GM19438 (cell line): ENCODE results near the gene ATG14.
"Not testable (repeated sequence)": the region's sequence is repeated elsewhere in the genome, so short reads cannot be mapped to it uniquely, and the experiment has no call there.

Experiments used
- ATAC-seq: cut with Tn5 transposase; IDR thresholded peaks from one replicate; pipeline ENCODE4 v1.9.1; 2021; ENCODE audit warnings: low read depth; ENCODE audit not compliant: unreplicated experiment

ATG14 gene

DNA sequence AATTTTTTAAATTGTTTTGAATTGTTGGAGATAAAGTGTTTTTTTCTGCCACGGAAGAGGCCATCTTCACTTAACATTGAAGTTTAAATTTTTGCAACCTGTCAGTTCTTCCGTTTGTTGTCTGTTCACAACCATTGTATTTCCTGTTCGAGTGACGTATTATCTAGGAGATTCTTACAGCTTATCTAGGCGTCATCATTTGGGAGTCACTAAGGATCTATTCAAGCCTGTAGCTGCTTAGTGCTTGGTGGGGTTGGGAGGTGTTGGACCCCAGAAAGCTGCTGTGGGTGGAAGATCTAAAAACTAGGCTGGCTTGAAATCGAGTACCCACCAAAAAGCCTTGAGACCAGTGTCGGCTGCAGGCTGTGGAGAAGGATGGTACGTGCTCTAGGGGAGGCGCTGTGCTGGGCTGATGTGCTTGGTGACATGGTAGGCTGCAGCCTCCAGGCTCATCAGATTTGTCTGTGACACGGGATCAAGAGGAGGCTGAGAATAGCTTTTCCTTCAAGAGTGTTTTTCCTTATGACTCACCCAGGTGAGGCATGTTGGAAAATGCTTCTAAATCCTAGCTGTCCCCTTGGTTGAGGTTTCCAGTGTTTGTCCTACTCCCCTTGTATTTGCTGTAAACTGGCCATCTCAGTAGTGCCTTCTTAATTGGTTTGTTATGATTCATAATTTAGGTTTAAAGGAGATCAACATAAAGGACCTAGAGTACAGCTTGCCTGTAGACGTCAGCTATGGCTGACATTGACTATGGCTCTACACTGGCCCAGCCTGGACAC lies 57.8 kb downstream of the ATG14 start:
- no peak for ATAC-seq

DNA sequence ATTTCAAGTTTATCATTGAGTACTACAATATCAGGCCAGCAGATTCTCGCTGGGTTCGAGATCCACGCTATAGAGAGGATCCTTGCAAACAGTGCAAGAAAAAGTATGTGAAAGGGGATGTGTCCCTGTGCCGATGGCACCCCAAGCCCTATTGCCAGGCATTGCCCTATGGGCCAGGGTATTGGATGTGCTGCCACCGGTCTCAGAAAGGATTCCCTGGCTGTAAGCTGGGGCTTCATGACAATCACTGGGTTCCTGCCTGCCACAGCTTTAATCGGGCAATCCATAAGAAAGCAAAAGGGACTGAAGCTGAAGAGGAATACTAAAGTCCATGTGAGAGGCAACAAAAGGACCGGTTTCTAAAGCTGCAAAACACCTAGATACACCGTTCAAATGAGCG lies 59.4 kb downstream of the ATG14 start:
- ATAC-seq: no peak

DNA sequence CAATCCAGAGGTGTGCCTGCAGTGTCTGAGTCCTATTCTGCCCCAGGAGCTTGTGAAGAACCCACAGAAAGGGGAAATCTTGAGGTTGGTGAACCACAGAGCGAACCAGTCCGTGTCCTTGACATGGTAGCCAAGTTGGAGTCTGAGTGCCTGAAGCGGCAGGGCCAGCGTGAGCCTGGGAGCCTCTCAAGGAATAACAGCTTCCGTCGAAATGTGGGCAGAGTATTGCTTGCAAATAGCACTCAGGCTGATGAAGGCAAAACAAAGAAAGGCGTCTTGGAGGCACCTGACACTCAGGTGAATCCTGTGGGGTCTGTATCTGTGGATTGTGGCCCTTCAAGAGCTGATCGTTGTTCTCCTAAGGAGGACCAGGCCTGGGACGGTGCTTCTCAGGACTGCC lies 60.5 kb downstream of the ATG14 start:
- no peak for ATAC-seq

DNA sequence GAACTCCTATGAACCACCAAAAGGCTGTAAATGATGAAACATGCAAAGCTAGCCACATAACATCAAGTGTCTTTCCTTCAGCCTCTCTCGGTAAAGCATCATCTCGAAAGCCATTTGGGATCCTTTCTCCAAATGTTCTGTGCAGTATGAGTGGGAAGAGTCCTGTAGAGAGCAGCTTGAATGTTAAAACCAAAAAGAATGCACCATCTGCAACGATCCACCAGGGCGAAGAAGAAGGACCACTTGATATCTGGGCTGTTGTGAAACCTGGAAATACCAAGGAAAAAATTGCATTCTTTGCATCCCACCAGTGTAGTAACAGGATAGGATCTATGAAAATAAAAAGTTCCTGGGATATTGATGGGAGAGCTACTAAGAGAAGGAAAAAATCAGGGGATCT lies 61.2 kb downstream of the ATG14 start:
- ATAC-seq: no peak

DNA sequence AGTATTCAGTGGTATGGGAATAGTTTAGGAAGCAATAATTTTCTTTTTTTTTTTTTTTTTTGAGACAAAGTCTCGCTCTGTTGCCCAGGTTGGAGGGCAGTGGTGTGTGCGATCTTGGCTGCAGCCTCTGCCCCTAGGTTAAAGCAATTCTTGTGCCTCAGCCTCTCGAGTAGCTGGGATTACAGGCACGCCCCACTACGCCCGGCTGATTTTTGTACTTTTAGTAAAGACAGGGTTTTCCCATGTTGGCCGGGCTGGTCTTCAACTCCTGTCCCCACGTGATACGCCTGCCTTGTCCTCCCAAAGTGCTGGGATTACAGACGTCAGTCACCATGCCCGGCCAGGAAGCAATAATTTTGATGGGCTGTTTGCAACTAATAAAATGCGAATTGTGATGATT lies 62.1 kb downstream of the ATG14 start:
- no peak for ATAC-seq

DNA sequence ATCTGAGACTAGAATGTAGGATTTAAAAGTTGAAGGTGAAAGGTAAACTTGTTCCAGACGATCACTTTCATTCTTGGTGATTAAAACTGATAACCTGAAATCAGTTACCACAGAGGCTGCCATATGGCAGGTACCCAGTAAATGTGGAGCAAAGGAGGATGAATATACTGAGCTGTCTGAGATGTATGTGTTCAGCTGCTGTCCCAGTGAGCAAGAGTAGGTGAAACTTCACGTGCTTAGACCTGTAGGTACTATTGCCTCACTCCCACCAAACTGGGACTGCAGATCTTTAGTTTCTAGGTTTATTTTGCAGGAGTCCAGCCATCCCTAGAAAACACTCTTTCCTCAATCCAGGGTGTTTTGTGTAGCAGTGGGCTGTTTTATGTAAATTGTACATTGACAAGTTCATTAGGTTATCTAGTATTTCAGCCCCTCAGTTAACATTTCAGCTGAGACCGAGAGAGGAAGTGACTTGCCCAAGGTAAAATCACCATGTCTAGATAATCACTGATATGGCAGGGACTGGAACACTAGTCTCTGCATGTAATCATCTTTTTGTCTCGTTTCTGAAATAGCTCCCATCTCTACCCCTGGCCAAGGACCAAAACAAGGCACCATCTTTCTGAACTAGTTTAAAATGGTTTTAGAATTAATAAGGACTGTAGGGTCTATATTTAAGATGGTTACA lies 62.7 kb downstream of the ATG14 start:
- ATAC-seq: no peak

DNA sequence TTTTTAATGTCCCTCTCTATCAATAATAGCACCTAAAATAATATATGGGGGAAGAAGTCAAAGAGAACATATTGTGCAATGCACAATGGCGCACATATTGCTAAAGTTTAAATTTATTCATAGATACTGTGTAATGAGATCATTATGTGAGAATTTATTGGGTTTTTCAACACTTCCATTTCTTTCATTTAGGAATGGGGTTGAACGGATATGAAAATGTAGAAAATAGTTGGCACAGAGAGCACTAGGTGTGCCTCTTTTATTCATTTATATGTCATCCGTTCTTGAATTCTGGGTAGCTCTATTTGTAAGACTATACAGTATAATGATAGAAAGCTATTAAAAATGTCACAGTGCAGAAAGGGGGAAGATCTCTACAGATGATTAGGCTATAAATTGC lies 63.9 kb downstream of the ATG14 start:
- no peak for ATAC-seq

DNA sequence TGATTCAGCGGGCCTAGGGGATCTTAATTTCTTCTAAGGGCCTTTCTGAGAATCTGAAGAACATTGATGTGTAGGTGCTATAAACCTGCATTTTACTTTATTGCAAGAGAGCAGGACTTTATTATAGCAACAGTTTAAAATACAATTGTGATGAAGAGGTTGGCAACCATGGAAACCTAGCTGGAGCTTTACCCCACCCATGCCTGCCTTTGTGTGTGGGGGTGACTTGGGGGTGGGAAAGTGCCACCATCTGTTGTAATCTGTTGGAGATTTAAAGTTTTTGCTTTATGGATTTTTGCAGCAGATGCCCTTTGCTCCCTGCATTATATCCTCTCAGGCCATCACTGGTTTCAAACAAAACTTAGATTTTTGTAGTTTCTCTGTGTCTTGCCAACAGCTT lies 64.6 kb downstream of the ATG14 start:
- ATAC-seq: no peak

DNA sequence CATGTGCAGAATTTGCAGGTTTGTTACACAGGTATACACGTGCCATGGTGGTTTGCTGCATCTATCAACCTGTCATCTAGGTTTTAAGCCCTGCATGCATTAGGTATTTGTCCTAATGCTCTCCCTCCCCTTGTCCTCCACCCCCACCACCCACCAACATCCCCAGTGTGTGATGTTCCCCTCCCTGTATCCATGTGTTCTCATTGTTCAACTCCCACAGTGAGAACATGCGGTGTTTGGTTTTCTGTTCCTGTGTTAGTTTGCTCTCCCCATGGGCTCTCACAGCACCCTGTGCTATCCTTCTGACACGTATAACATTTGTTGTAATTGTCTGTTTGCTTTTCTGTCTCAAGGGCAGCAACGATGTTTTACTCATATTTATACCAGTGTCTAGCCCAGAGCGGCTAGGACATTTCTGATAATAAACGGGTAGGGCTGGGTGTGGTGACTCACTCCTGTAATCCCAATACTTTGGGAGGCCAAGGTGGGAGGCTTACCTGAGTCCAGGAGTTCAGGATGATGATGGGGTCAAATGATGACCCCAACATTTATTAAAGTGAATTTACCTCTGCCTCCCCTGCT lies 67.0 kb downstream of the ATG14 start:
- not testable (repeated sequence) for ATAC-seq

DNA sequence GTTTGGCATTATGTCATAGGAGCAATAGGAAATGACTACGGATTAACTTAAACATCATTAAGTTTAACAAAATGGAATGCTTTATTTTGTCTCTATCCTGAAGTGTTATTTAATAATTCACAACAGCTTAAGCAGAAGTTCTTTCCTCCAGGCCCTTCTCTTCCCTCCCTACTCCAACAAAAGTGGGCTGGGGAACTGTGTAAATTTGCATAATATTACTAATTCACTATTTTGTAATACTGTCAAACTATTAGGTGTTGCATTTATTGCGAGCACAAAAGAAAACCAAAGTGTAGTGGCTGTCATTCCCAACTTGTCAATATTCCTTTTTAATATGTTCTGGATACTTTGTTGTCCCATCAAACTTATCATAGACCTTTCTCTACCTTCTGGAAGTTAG lies 69.8 kb downstream of the ATG14 start:
- no peak for ATAC-seq

DNA sequence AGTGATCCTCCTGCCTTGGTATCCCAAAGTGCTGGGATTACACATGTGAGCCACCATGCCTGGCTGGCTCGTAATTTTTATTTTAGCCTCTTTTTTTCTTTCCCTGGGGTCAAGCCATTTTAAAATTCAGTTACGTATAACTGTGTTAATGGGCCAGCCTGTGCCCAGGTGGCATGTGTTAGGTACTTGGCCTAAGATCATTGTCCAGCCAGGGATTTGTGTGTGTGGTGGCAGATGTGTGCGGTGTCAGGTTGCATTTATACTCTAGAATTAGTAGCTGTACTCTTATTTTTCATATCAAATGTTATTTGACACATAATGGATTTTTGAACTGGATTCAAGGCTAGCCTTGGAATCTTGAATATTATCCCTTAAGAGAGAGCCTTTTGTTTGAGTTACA lies 71.1 kb downstream of the ATG14 start:
- no peak for ATAC-seq

DNA sequence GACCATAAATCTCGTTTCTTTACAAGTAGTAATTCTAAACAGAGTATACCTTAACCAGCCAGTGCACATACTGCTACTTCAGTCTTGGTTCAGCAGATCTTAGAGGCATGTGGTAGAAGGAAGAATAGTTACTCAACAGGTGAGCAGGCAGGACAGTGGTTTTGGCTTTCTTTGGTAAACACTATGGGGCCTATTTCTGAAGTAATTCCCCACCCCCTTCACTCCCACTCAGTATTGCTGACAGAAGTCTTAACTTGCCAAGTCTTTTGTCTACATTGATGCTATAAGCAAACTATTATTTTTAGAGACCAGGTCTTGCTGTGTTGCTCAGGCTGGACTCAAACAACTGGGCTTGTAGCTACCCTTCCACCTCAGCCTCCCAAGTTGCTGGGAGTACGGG lies 71.9 kb downstream of the ATG14 start:
- no peak for ATAC-seq

DNA sequence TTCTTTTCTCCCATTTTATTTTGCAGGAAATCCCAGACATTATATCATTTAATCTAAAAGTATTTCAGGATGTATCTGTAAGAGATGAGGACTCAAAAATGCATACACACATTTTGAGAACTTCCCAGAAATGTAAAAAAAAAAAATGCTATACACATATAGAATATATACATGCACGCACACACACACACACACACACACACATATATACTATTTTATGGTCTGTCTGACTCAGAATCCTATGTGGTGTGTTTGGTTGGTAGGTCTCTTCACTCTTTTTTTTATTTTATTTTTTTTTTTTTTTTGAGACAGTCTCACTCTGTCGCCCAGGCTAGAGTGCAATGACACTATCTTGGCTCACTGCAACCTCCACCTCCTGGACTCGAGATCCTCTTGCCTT lies 74.9 kb downstream of the ATG14 start:
- ATAC-seq: no peak

DNA sequence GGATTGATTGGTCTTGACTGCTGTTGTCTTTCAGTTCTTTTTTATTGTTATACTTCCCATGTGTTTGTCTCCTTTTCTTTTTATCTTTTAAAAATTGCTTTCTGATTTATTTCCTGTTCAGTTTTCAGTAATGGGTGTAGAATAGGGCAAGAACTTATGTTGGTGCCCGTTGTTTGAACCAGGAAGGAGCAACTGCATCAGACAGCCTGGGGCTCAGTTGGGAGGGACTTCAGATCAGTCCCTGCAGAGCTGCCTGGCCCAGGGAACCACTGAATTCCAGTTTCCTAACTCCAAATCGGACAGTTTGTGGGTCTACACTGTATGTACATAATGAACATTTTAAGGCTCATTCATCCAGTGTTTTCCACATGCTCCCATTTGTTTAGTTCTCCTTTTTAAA lies 75.5 kb downstream of the ATG14 start:
- no peak for ATAC-seq

DNA sequence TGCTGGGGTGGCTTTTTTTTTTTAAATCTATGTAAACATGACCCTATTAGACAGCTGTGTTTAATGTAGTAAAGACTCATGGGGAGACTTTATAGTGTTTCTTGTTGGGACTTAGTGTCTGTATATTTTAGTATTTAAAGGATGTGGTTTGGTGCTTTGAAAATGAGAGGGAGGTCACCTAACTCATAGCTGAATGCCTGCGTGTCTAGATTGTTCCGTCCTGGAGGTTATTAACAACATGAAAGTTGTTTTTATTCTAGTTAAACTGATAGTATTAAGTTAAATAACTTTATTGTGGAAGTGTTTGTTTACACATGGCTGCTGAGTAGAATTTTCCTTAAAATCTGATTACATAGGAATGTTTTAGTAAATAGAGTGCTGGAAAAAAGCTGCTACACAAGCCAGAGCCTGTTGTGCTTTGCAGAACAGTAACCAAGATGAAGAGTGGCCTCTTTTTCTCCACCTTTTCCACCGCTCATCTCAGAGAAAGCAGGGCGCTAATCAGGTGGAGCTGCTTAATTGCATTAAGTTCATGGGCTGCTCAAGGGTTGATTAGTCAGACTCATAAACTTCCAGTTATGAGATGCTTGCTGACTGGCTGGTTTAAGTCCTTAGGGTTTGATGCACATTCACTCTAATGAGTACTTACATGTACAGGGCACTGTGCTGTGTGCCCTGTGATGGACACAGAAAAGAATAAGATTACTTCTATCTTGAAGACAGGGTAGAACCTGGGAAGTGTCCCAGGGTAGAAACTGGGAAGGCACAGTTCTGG lies 77.7 kb downstream of the ATG14 start:
- ATAC-seq: peak; percentile 52

DNA sequence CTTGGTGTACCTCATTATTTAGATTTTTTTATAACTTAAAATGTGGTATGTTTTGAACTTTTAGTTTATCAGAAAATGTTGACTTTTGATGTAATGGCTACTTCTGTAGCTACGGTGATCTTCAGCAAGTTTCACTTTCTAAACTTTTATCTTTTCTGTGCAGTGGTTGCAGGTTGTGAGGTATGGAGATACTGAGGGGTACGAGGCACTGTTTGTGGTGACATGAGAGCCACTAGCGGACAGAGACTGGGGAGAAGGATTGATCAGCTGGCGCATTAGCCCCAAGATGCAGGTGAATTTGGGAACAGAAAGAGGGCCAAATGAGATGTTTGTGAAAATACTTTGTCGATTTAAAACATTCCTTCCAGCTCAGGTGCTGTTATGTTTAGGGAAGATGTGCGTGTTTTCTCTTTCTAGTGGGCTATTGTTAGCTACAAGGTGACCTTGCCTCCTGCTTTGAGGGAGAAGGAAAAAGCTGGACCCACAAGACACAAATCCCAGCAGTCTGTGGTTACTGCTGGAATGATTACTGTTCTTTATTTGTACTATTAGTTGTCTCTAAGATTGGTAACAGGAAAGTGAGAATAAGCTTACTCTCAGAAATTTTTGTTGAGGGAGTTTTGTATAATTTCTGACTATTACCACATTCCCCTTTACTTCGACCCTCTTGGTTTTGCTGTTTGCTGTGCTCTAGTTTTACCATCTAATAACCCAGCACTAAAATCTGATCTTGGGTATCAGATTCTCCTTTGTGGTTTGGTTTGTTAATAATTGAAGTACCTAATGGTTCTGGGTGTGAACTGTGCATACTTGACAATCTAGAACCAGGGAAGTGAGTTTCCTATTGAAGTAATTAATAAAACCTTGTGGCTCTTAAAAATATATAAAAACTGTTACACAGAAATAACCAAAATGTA lies 78.7 kb downstream of the ATG14 start:
- peak; percentile 70 for ATAC-seq

DNA sequence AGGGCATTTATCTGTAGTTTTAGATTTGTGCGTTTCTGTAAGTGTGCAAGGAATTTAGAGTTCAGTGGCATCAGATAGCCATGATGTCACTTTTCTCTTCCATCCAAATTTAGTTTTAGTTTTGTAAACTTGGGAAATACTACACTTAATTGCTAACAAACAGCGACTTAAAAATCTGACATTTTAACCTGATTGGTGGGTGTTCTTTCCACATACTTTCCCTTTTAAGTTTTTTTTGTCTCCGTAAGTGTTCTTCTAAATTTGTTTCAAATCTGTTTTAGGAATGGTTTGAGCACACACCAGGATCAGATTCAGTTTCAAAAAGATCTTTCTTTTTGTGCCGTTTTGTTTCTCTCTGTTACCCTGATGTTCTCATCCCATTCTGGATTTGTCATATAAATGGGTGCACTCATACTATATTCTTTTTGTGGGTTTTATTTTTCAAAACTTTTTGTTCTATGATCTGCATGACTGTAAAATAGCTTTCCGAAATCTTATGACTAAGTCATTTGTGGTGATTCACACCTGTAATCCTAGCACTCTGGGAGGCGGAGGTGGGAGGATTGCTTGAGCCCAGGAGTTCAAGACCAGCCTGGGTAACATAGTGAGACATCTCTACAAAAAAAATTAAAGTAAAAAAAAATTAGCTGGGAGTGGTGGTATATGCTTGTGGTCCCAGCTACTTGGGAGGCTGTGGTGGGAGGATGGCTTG lies 81.5 kb downstream of the ATG14 start:
- ATAC-seq: no peak

DNA sequence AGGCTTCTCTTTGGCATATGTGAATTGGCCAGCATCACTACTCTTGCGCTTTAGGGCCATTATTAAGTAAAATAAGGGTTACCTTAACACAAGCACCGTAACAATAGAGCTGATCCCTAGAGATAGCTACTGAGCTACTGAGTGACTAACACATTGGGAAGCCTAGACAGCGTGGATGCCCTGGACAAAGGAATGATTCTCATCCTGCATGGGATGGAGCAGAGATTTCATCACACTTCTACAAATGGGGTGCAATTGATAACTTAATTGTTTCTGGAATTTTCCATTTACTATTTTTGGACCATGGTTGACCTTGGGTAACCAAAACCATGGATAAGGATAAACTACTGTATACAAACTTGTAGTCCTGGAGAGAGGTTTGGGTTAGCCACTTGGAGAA lies 83.3 kb downstream of the ATG14 start:
- ATAC-seq: no peak

DNA sequence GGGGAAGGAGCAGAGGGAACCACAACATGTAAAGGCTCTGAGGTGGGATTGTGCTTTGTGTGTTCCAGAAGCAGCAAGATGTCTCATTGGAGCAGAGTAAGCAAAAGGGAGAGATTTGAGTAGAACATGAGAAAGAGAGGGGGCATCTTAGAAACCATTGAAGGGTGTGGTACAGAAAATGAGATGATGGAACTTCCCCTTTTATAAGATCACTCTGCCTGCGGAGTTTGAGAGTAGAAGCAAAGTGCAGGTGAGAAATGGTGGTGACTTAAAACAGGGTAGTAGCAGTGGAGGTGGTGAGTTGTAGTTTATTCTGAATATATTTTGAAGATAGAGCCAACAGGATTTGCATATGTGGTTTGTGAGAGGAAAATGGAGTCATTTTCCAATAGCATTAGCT lies 84.5 kb downstream of the ATG14 start:
- ATAC-seq: no peak

DNA sequence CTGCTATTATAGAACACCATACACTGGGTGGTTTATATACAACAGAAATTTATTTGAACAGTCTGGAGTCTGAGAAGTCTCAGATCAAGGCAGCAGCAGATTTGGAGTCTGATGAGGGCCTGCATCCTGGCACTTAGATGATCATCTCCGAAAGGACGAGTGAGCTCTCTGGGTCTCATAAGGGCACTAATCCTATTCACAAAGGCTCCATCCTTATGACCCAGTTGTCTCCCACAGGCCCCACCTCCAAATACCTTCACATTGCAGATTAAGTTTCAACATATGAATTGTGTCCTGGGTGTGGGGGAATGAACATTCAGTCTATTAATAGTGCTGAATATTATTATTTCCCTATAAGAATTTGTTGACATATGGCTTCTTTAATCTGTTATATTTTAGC lies 86.8 kb downstream of the ATG14 start:
- no peak for ATAC-seq
